Mesothelial cell of epicardium (in vitro differentiated cells): Measurements from ENCODE around the gene HAO1. TPM values are rescaled to one million over a fixed set of nuclear protein-coding genes. Genes with fewer than 3 reads are reported as not detected.

Experiments
- DNase-seq, 2 experiments: peaks; one replicate each; pipeline ENCODE4 v3.0.0; 2021; ENCODE audit warnings: low spot score in 2 of 2; ENCODE audit not compliant: unreplicated experiment in 2 of 2
- H3K27ac Mint-ChIP-seq: 2 replicates; pipeline ENCODE4 v1.8.0; 2021; ENCODE audit warnings: mixed read lengths
- H3K27me3 Mint-ChIP-seq: 2 replicates; pipeline ENCODE4 v1.8.0; 2021; ENCODE audit warnings: low read depth, mixed read lengths
- H3K36me3 Mint-ChIP-seq: 2 replicates; pipeline ENCODE4 v1.8.0; 2021; ENCODE audit warnings: mixed read lengths
- H3K4me1 Mint-ChIP-seq: 2 replicates; pipeline ENCODE4 v1.8.0; 2021; ENCODE audit warnings: mixed read lengths
- H3K4me3 Mint-ChIP-seq: 2 replicates; pipeline ENCODE4 v1.8.0; 2021; ENCODE audit warnings: mild to moderate bottlenecking, moderate library complexity, mixed read lengths
- H3K9me3 Mint-ChIP-seq: 2 replicates; pipeline ENCODE4 v1.8.0; 2021; ENCODE audit warnings: mixed read lengths
- total RNA-seq: library from RNA; stranded (reverse); gene quantifications from 3 replicates; pipeline ENCODE4 v1.2.1, GENCODE V29; 2021
- TF ChIP-seq, protein P1 (sequence below): fragments of 200-600 bp; sonication (generic); IDR thresholded peaks from one replicate; pipeline ENCODE4 v1.5.0; 2021; ENCODE audit warnings: antibody characterized with exemption; ENCODE audit not compliant: unreplicated experiment

HAO1 gene
- total RNA-seq, 1 donor from 2014 or later = not detected

DNA sequence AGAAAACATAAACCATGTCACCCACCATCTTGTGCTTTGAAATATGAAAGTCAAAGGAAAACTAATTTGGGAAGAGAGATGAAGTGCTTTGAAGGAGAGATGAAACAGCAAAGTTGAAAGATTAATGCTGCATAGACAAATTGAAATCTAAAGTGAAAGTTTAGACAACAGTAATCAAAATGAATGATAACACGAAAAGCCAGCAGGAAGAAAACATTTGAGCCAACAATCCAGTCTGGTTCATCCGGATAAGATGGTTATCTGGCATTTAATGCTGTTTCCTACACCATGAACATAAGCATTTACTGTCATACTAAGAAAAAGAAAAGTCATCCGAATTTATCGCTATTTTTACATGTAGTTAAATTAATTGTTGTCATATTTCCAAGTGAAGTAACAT lies 595 bp downstream of the HAO1 start:
- TF ChIP-seq, protein P1, sequence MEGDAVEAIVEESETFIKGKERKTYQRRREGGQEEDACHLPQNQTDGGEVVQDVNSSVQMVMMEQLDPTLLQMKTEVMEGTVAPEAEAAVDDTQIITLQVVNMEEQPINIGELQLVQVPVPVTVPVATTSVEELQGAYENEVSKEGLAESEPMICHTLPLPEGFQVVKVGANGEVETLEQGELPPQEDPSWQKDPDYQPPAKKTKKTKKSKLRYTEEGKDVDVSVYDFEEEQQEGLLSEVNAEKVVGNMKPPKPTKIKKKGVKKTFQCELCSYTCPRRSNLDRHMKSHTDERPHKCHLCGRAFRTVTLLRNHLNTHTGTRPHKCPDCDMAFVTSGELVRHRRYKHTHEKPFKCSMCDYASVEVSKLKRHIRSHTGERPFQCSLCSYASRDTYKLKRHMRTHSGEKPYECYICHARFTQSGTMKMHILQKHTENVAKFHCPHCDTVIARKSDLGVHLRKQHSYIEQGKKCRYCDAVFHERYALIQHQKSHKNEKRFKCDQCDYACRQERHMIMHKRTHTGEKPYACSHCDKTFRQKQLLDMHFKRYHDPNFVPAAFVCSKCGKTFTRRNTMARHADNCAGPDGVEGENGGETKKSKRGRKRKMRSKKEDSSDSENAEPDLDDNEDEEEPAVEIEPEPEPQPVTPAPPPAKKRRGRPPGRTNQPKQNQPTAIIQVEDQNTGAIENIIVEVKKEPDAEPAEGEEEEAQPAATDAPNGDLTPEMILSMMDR = no peak
- Mint-ChIP-seq H3K9me3 (peaks cover 9% of the 10 kb centered on the region), H3K27ac (no peak overlapping the region), H3K36me3 (no peaks in the 10 kb centered on the region), H3K4me3 (no peak overlapping the region), H3K27me3 (peaks cover 11% of the 10 kb centered on the region), H3K4me1 (peaks cover 13% of the 10 kb centered on the region)
- no peak for DNase-seq

DNA sequence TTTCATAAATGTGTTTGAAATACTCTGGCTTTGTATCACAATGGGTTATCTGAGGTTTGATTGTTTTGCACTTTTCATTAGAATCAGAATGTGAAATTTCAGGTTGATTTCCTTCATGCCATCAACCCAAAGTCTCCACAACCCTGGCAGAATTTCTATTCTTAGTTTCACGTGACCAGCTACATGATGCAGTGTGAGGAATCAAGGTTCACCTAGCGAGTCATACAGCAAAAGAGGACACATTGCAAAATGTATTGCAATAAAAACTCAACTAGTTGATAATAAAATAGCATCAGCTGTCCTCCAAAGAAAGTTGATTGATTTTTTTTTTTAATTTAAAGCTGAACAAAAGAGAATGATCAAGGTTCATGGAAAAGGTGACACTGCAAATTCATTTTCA lies 2.2 kb downstream of the HAO1 start:
- Mint-ChIP-seq H3K36me3 (no peaks in the 10 kb centered on the region), H3K4me1 (peaks cover 13% of the 10 kb centered on the region), H3K9me3 (peaks cover 9% of the 10 kb centered on the region), H3K27me3 (peaks cover 9% of the 10 kb centered on the region), H3K4me3 (no peak overlapping the region), H3K27ac (no peak overlapping the region)
- TF ChIP-seq, protein P1 = no peak
- no peak for DNase-seq

DNA sequence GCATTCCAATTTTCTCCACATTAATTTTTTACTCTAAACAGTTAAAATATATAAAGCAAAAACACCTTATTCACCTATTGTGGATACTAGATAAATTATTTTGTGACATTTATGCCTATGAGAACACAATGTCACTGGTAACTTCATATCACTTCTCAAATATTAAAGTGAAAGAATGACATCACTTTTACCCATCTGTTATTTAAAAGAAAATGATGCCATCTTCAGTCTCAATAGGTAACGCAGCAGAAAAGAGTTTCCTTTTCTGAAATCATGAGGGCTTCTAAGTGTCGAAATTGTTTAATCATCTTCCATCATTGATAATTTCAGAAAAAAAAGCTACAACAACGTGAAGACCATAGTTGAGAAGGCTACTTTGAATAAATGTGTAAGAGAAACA lies 2.9 kb downstream of the HAO1 start:
- Mint-ChIP-seq H3K36me3 (no peaks in the 10 kb centered on the region), H3K27me3 (peaks cover 9% of the 10 kb centered on the region), H3K9me3 (peaks cover 7% of the 10 kb centered on the region), H3K4me3 (no peak overlapping the region), H3K27ac (no peak overlapping the region), H3K4me1 (peaks cover 13% of the 10 kb centered on the region)
- TF ChIP-seq, protein P1 = no peak
- no peak for DNase-seq

DNA sequence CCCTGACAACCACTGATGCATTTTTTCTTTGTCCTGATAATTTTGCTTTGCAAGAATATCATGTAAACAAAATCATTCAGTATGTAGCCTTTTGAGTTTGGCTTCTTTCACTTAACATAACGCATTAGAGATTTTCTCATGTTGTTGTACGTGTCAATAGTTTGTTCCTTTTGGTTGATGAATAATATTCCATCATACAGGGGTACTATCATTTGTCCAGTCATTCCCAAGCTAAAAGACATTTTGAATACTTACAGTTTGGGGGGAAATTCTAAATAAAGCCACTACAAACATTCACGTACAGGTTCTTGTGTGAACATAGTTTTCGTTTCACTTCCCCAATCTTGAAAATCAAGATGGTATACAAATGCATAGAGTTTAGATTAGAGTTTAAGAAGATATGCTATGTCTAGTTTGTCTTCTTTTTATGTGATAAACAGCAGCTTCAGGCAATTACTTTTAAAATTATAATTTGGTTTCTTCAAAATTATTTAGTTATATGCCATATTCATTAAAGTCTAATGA lies 5.2 kb downstream of the HAO1 start:
- no peak overlapping the region for H3K27ac Mint-ChIP-seq
- H3K4me3 Mint-ChIP-seq = no peak overlapping the region
- no peak for DNase-seq
- TF ChIP-seq, protein P1 = no peak
- peaks cover 13% of the 10 kb centered on the region for H3K4me1 Mint-ChIP-seq
- no peaks in the 10 kb centered on the region for H3K36me3 Mint-ChIP-seq
- H3K27me3 Mint-ChIP-seq = peaks cover 22% of the 10 kb centered on the region
- no peaks in the 10 kb centered on the region for H3K9me3 Mint-ChIP-seq

DNA sequence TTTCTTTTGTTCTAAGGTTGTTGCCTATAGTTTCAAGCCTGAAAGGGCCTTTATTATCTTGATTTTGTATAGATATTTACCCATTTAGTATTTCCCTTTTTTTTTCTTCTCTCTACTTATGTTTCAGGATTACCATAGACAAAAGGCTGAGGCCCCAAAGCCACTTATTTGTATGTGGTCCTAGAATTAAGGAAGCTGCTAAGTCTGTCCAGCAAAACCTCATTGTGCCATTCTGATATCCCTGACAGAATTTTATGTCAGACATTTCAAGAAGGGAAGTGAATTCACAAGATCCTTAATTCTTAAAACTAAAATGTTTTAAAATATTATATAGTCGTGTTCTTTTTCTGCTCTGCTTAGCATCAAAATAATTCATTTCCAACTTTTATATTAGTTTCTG lies 6.9 kb downstream of the HAO1 start:
- Mint-ChIP-seq H3K27me3 (peaks cover 34% of the 10 kb centered on the region), H3K36me3 (no peaks in the 10 kb centered on the region), H3K4me3 (no peak overlapping the region), H3K4me1 (peaks cover 6% of the 10 kb centered on the region), H3K9me3 (no peaks in the 10 kb centered on the region), H3K27ac (no peak overlapping the region)
- DNase-seq = no peak
- TF ChIP-seq, protein P1 = no peak

DNA sequence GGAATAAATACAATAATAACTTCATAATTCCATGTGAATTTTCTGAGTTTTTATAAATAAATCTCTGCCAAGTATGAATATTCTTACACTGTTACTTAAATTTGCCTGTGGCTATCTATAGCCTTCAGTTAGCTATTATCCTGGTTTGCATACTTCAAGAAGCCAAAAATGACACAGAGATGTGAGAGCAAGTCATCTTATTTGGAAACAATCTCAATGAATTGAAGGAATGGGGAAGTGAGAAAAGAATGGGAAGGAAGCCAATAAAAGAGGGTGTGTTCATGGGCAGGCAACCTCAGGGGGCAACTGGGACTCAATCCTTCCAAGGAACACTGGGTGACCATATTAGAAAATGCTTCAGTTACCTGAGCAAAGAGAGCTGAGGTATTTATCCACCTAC lies 9.9 kb downstream of the HAO1 start:
- TF ChIP-seq, protein P1 = no peak
- no peaks in the 10 kb centered on the region for H3K9me3 Mint-ChIP-seq
- H3K4me3 Mint-ChIP-seq = no peak overlapping the region

More for the DNA sequence above, 9.9 kb downstream of the HAO1 start:
- H3K27ac Mint-ChIP-seq = no peak overlapping the region
- H3K4me1 Mint-ChIP-seq = no peaks in the 10 kb centered on the region
- no peaks in the 10 kb centered on the region for H3K36me3 Mint-ChIP-seq
- no peak for DNase-seq
- peaks cover 37% of the 10 kb centered on the region for H3K27me3 Mint-ChIP-seq
